Esophagus (tissue), 2 donors: ENCODE results near the gene DIMT1. TPM values are rescaled to one million over a fixed set of nuclear protein-coding genes. Genes with fewer than 3 reads are reported as not detected.

Experiments used
- H3K27ac ChIP-seq, 2 donors: one replicate each; pipeline ENCODE4 v1.5.1; 2013; ENCODE audit warnings: low read depth in 2 of 2, mild to moderate bottlenecking in 2 of 2, inconsistent platforms in 1 of 2, low read length in 1 of 2, moderate library complexity in 1 of 2
- H3K27me3 ChIP-seq, 2 donors: one replicate each; pipeline ENCODE4 v1.6.1; 2013; ENCODE audit warnings: low read length in 2 of 2, control low read depth in 1 of 2, mild to moderate bottlenecking in 1 of 2; ENCODE audit not compliant: insufficient read depth in 2 of 2, control insufficient read depth in 1 of 2
- H3K36me3 ChIP-seq, 2 donors: one replicate each; pipeline ENCODE4 v1.6.1; 2013; ENCODE audit warnings: low read length in 1 of 2; ENCODE audit not compliant: control insufficient read depth in 2 of 2, insufficient read depth in 2 of 2
- H3K4me1 ChIP-seq, 2 donors: one replicate each; pipeline ENCODE4 v1.6.1; 2013; ENCODE audit warnings: low read length in 1 of 2; ENCODE audit not compliant: control insufficient read depth in 2 of 2, insufficient read depth in 2 of 2
- H3K4me3 ChIP-seq, 2 donors: one replicate each; pipeline ENCODE4 v1.5.1; 2013; ENCODE audit warnings: low read length in 2 of 2, mild to moderate bottlenecking in 2 of 2, low read depth in 1 of 2, moderate library complexity in 1 of 2
- H3K9me3 ChIP-seq, 2 donors: one replicate each; pipeline ENCODE4 v1.6.1; 2013; ENCODE audit warnings: mild to moderate bottlenecking in 2 of 2, low read depth in 1 of 2, low read length in 1 of 2, moderate library complexity in 1 of 2; ENCODE audit not compliant: control insufficient read depth in 2 of 2, insufficient read depth in 1 of 2
- WGBS, 2 donors: extraction: QIAGEN DNeasy Blood & Tissue Kit; methylation state at CpG; one replicate each; pipeline ENCODE4 v1.1.7; 2013; 5-methylcytosine and 5-hydroxymethylcytosine counted together
- polyA plus RNA-seq, 2 donors: library from polyadenylated mRNA; stranded (reverse); fragments of 200-250 nt; gene quantifications; one replicate each; pipeline ENCODE4 v1.2.3, GENCODE V29; 2013
- donor health status: healthy with polysubstance abuse.
- donor health status: Bipolar disorder and iron deficiency.

DIMT1 gene
- polyA plus RNA-seq: 10 to 100 TPM; 13.5 to 23.0 TPM

GRCh38 chr5:62403411-62404250 lies at the start of gene DIMT1:
Gene DIMT1, minus strand, starts transcription at chr5:62403905. Its CDS starts 133 bp downstream, at chr5:62403772.
- WGBS, 2 donors: 0% methylated on average over 66 of the region's 66 CpGs
- Histone ChIP-seq H3K4me1 (no peaks in the 10 kb centered on the region), H3K4me3 (peak within 1 kb of the TSS; percentile 82 to 87), H3K27me3 (no peaks in the 10 kb centered on the region), H3K27ac (peak within 1 kb of the TSS; percentile 95 to 97), H3K9me3 (no peaks in the 10 kb centered on the region), H3K36me3 (no peaks in the 10 kb centered on the region)

GRCh38 chr5:62450259-62450658 lies 46.6 kb upstream of the DIMT1 start:
- H3K9me3 ChIP-seq: no peaks in the 10 kb centered on the region
- no peak overlapping the region for H3K27ac ChIP-seq
- H3K27me3 ChIP-seq: no peaks in the 10 kb centered on the region
- 85 to 92% methylated on average over 2 of the region's 2 CpGs for WGBS, 2 donors
- H3K36me3 ChIP-seq: no peaks in the 10 kb centered on the region
- no peaks in the 10 kb centered on the region for H3K4me1 ChIP-seq
- no peak overlapping the region for H3K4me3 ChIP-seq

GRCh38 chr5:62448528-62448927 lies 44.8 kb upstream of the DIMT1 start:
- no peaks in the 10 kb centered on the region for H3K9me3 ChIP-seq
- no peaks in the 10 kb centered on the region for H3K4me1 ChIP-seq
- H3K27me3 ChIP-seq: no peaks in the 10 kb centered on the region
- H3K4me3 ChIP-seq: no peak overlapping the region
- no peak overlapping the region for H3K27ac ChIP-seq
- H3K36me3 ChIP-seq: no peaks in the 10 kb centered on the region
- WGBS, 2 donors: 86 to 97% methylated on average over 5 of the region's 5 CpGs

GRCh38 chr5:62432621-62433064 lies 28.9 kb upstream of the DIMT1 start:
- no peaks in the 10 kb centered on the region for H3K4me1 ChIP-seq
- WGBS, 2 donors: 70 to 77% methylated on average over 5 of the region's 5 CpGs
- no peaks in the 10 kb centered on the region for H3K9me3 ChIP-seq
- H3K27me3 ChIP-seq: no peaks in the 10 kb centered on the region
- H3K27ac ChIP-seq: no peak overlapping the region
- H3K4me3 ChIP-seq: no peak overlapping the region
- H3K36me3 ChIP-seq: no peaks in the 10 kb centered on the region

- Histone ChIP-seq H3K27me3 (no peaks in the 10 kb centered on the region), H3K9me3 (no peaks in the 10 kb centered on the region), H3K36me3 (no peaks in the 10 kb centered on the region), H3K4me1 (no peaks in the 10 kb centered on the region), H3K4me3 (no peak overlapping the region), H3K27ac (no peak overlapping the region)
- 67 to 76% methylated on average over 11 of the region's 11 CpGs for WGBS, 2 donors
Observed at GRCh38 chr5:62431735-62432620, 28.3 kb upstream of the DIMT1 start.

GRCh38 chr5:62424763-62425162 lies 21.1 kb upstream of the DIMT1 start:
- no peaks in the 10 kb centered on the region for H3K4me1 ChIP-seq
- 87 to 95% methylated on average over 1 of the region's 1 CpG for WGBS, 2 donors
- no peaks in the 10 kb centered on the region for H3K27me3 ChIP-seq
- H3K9me3 ChIP-seq: no peaks in the 10 kb centered on the region
- H3K36me3 ChIP-seq: no peaks in the 10 kb centered on the region
- no peak overlapping the region for H3K27ac ChIP-seq
- no peak overlapping the region for H3K4me3 ChIP-seq

GRCh38 chr5:62421414-62421813 lies 17.7 kb upstream of the DIMT1 start:
- WGBS, 2 donors: 75 to 89% methylated on average over 1 of the region's 1 CpG
- no peaks in the 10 kb centered on the region for H3K4me1 ChIP-seq
- H3K9me3 ChIP-seq: no peaks in the 10 kb centered on the region
- no peaks in the 10 kb centered on the region for H3K27me3 ChIP-seq
- H3K36me3 ChIP-seq: no peaks in the 10 kb centered on the region
- no peak overlapping the region for H3K27ac ChIP-seq
- H3K4me3 ChIP-seq: no peak overlapping the region

- Histone ChIP-seq H3K27me3 (no peaks in the 10 kb centered on the region), H3K27ac (no peak overlapping the region), H3K4me3 (no peak overlapping the region), H3K4me1 (no peaks in the 10 kb centered on the region), H3K36me3 (no peaks in the 10 kb centered on the region), H3K9me3 (no peaks in the 10 kb centered on the region)
- 98 to 99% methylated on average over 3 of the region's 3 CpGs for WGBS, 2 donors
Observed at GRCh38 chr5:62419609-62420008, 15.9 kb upstream of the DIMT1 start.

GRCh38 chr5:62418462-62419076 lies 14.9 kb upstream of the DIMT1 start:
- 89 to 90% methylated on average over 4 of the region's 4 CpGs for WGBS, 2 donors
- no peak overlapping the region for H3K27ac ChIP-seq
- no peak overlapping the region for H3K4me3 ChIP-seq
- no peaks in the 10 kb centered on the region for H3K9me3 ChIP-seq
- H3K27me3 ChIP-seq: no peaks in the 10 kb centered on the region
- H3K36me3 ChIP-seq: no peaks in the 10 kb centered on the region
- H3K4me1 ChIP-seq: no peaks in the 10 kb centered on the region
